ENCODE measurements around the gene FANCF. TPM values are rescaled to one million over a fixed set of nuclear protein-coding genes. Genes with fewer than 3 reads are reported as not detected.

Gene FANCF
- polyA plus RNA-seq, 1 of the 3 experiments (the other 2 are of a cell fraction) = 4.3 TPM

- Histone ChIP-seq H3K4me3 (ENCODE audit: low read depth in 2 of 2, low read length in 1 of 2) (no peak overlapping the region), H3K27ac (ENCODE audit: low read depth in 2 of 2, low read length in 1 of 2) (no peak overlapping the region), H3K27me3 (ENCODE audit: insufficient read depth) (peaks cover 6% of the 10 kb centered on the region; the same call in 1 of the 2 replicates), H4K20me1 (ENCODE audit: insufficient read depth) (no peaks in the 10 kb centered on the region), H3K79me2 (ENCODE audit: insufficient read depth) (no peaks in the 10 kb centered on the region), H2AFZ (ENCODE audit: low read depth) (no peak overlapping the region), H3K9me3 (no peaks in the 10 kb centered on the region), H3K9me2 (no peaks in the 10 kb centered on the region), H3K9ac (no peak overlapping the region), H3K4me2 (no peak overlapping the region), H3F3A (replicated peaks; ENCODE audit: insufficient read depth) (no peaks in the 10 kb centered on the region), H3K4me1 (ENCODE audit: control insufficient read depth in 1 of 2, insufficient read depth in 2 of 2, low read depth in 1 of 2, low read length in 1 of 2) (peaks cover 0 to 4% of the 10 kb centered on the region in 2 experiments; a peak in 1 of 4 replicates), H3K36me3 (replicated peaks in 1 of 2; ENCODE audit: control insufficient read depth in 1 of 2, insufficient read depth in 2 of 2, low read length in 1 of 2) (no peaks in the 10 kb centered on the region)
- CTCF ChIA-PET = interaction anchor here (0.9 to 3.1 kb wide), 6 partner anchors 12 to 116 kb away, joined by 3 to 25 read pairs (median 4); no protein-coding TSS in a partner anchor
- POLR2A ChIA-PET = no interaction called here
- DNase-seq = no peak
- 43% methylated on average over 2 of the region's 2 CpGs for WGBS (ENCODE audit: low lambda C conversion rate)
- no peak for TF ChIP-seq MEF2A (IDR thresholded peaks at IDR 0.05; ENCODE audit: borderline replicate concordance, low read depth)
- TF ChIP-seq YY1 (IDR thresholded peaks at IDR 0.05; ENCODE audit: low read depth) = no peak
- no peak for TF ChIP-seq ZBTB33 (IDR thresholded peaks at IDR 0.05; ENCODE audit: borderline replicate concordance, low read depth)
- TF ChIP-seq NRF1 (IDR thresholded peaks at IDR 0.05; ENCODE audit: low read depth, low read length) = no peak
These were observed 46.1 kb upstream of the FANCF start for GRCh38 chr11:22671751-22672150.

GRCh38 chr11:22670830-22671229, 45.2 kb upstream of the FANCF start:
- H3K9ac ChIP-seq = no peak overlapping the region
- H3K27me3 ChIP-seq (ENCODE audit: insufficient read depth) = peaks cover 15% of the 10 kb centered on the region; the same call in 1 of the 2 replicates
- H3K4me3 ChIP-seq (ENCODE audit: low read depth in 2 of 2, low read length in 1 of 2) = no peak overlapping the region
- H3F3A ChIP-seq (replicated peaks; ENCODE audit: insufficient read depth) = no peaks in the 10 kb centered on the region
- POLR2A ChIA-PET = no interaction called here
- no peak overlapping the region for H2AFZ ChIP-seq (ENCODE audit: low read depth)
- H3K36me3 ChIP-seq (replicated peaks in 1 of 2; ENCODE audit: control insufficient read depth in 1 of 2, insufficient read depth in 2 of 2, low read length in 1 of 2) = no peaks in the 10 kb centered on the region
- H3K4me2 ChIP-seq = no peak overlapping the region
- CTCF ChIA-PET = interaction anchor here (0.9 to 3.1 kb wide), 11 partner anchors 10 to 158 kb away, joined by 3 to 25 read pairs (median 4); no protein-coding TSS in a partner anchor
- no peaks in the 10 kb centered on the region for H3K9me2 ChIP-seq
- TF ChIP-seq SMC3 (IDR thresholded peaks at IDR 0.05; ENCODE audit: low read depth, low read length) (peak; percentile 20; the same call in 1 of the 2 replicates), CTCF (IDR thresholded peaks at IDR 0.05) (peak; percentile 37; the same call in 1 of the 2 replicates), MAX (IDR thresholded peaks at IDR 0.05; ENCODE audit: low read depth) (no peak), RAD21 (IDR thresholded peaks at IDR 0.05; ENCODE audit: low read length) (peak; percentile 54; the same call in 1 of the 2 replicates)
- H3K79me2 ChIP-seq (ENCODE audit: insufficient read depth) = no peaks in the 10 kb centered on the region
- 21% methylated on average over 1 of the region's 1 CpG for WGBS (ENCODE audit: low lambda C conversion rate)
- DNase-seq = no peak
- H3K9me3 ChIP-seq = no peaks in the 10 kb centered on the region
- H4K20me1 ChIP-seq (ENCODE audit: insufficient read depth) = no peaks in the 10 kb centered on the region
- H3K27ac ChIP-seq (ENCODE audit: low read depth in 2 of 2, low read length in 1 of 2) = no peak overlapping the region
- peaks cover 0 to 8% of the 10 kb centered on the region in 2 experiments; a peak in 1 of 4 replicates for H3K4me1 ChIP-seq (ENCODE audit: control insufficient read depth in 1 of 2, insufficient read depth in 2 of 2, low read depth in 1 of 2, low read length in 1 of 2)
